HG03460 (cell line): ENCODE results near the gene CPSF6.
"Not testable (repeated sequence)": the region's sequence is repeated elsewhere in the genome, so short reads cannot be mapped to it uniquely, and the experiment has no call there.

Source experiments
- ATAC-seq: cut with Tn5 transposase; IDR thresholded peaks from one replicate; pipeline ENCODE4 v1.9.1; 2021; ENCODE audit not compliant: unreplicated experiment

The CPSF6 gene, protein sequence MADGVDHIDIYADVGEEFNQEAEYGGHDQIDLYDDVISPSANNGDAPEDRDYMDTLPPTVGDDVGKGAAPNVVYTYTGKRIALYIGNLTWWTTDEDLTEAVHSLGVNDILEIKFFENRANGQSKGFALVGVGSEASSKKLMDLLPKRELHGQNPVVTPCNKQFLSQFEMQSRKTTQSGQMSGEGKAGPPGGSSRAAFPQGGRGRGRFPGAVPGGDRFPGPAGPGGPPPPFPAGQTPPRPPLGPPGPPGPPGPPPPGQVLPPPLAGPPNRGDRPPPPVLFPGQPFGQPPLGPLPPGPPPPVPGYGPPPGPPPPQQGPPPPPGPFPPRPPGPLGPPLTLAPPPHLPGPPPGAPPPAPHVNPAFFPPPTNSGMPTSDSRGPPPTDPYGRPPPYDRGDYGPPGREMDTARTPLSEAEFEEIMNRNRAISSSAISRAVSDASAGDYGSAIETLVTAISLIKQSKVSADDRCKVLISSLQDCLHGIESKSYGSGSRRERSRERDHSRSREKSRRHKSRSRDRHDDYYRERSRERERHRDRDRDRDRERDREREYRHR

DNA sequence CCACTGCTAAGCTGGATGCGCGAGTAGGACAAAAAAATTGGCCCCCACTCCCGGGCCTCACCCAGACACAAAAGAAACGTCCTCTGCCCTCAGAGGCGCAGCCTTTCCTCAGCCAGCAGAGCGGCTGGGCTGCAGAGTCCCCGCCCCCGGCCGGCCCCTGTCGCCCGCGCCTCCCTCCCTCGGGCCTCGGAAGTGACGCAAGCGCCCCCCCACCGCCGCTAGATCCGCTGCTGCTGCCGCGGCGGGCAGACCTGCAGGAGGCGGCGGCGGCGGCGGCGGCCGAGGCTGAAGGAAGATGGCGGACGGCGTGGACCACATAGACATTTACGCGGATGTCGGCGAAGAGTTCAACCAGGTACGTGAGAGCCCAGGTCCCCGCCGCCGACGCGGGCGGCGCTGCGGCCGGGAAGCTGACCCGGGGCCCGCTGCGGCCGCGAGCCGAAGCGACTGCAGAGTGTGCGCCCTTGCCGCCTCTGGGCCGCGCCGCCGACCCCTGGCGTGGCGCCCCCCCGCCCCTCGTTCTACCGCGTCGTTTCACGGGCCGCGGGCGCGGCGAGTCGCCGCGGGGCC is at the start of gene CPSF6:
TSS of gene CPSF6 (plus strand) at position 218 of the 570 bp plus-strand sequence. CDS start at position 296, 78 bp downstream.
- ATAC-seq, result peak; percentile 94

DNA sequence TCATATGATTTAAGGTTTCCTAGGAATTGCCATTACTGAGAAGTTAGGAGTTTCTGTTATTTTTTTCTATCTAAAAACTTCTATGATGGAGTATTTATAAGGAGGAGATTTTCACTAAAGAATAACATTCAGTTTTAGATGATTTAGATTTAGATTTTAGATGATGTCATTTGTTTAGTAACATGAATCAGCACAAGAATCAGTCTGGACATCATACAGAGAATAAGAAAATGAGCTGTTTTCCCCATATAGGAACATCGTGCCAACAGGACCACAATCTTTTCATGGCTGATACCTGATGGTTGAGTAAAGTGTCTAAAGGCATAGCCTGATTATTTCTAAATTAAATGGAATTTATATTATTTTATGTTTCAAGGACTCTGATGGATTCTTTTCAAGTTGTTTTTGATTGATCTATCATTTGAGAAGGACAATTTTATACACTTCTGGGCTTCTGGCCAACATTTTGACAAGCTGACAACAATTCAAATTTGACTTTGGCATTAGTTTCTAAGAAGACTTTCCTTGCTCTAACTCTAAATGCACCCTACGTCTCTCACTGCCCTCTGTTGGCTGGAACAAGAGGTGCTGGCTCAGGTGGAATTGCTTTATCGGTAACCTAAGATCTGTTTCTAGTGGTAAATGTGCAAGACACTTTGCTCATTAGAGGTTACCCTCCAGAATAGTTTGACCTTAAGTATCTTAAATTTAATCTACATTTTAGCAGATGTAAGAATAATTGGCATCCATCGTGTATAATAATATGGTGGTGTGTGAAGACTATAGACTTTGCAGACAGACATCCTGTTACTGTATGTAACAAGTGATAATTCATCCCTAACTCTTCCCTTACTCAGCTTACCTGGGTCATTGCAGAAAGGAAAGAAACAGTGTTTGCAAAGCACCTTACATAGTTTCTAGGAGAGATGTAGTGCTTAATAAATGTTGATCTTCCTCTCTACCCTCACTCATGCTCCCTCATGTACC is 42.8 kb upstream of the CPSF6 start:
- ATAC-seq, result no peak

DNA sequence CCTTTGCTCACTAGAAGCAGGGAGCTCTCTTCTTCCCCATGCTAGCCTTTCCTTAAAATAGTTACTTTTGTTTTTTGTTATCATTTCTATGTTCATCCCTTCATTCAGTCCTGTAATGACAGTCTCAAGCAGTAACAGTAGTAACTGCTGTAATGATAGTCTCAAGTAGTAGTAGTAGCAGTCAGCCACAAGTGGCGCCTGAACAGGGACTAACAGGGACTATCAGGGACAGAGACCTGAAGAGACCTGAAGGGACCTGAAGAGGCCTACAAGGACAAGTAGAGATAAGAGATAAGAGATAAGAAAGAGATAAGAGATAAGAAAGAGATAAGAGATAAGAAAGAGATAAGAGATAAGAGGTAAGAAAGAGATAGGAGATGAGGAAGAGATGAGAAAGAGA is 39.4 kb upstream of the CPSF6 start:
- ATAC-seq, result not testable (repeated sequence)

- no peak for ATAC-seq
Observed at GRCh38 chr12:69204191-69204590, 35.2 kb upstream of the CPSF6 start.

DNA sequence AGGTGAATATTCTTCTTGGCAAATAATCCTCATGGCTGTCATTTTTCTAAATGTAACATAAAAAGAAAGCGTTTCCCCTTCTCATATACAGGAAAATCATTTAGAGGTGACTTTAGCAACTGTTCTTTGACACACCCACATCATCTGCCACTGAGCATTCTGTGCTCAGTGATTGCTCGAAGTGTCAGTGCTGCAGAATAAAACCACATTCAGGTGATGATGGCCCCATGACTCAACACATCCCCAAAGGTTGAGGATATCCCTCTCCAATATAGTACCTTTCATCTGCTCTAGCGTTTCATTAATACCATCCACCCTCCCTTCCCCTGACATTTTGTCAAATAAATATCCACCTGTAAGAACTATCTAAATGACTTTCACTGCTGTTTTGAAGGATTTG is 28.7 kb upstream of the CPSF6 start:
- ATAC-seq, result no peak

DNA sequence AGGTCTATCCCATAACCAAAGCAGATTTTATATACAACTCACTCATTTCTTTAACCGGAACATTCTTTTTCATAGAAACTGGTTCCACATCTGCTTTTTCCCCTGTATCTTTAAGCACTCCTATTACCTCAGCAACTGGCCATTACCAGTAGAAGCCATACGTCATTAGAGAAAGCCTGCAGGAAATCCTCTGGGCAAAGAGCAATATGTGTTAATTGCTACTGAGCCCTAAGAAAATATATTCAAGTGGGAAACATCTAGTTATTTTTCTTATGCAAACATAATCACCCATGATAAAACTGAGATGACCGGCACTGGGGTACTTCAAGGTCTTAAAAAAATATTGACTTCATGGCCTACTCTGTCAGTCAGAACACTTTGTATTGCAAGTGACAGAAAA is 28.2 kb upstream of the CPSF6 start:
- no peak for ATAC-seq

DNA sequence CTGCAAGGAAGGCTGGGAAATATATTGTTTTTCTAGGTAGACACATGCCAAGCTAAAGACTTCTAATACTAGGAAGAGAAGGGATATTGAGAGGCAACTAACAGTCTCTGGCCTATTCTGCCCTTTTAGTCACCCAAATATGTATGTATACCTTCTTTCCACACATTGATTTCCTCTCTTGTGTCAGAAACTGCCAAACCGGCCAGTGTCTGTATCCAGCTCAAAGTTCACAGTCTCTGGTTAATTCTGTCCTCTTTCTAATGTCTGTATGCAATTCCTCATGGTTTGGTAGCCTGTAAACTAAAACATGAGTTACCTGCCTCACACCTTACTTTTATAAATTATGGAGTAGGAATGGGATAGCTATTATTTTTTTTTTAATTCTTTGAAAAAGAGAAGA is 25.2 kb upstream of the CPSF6 start:
- no peak for ATAC-seq

- no peak for ATAC-seq
Observed at GRCh38 chr12:69225251-69225910, 14.0 kb upstream of the CPSF6 start.

DNA sequence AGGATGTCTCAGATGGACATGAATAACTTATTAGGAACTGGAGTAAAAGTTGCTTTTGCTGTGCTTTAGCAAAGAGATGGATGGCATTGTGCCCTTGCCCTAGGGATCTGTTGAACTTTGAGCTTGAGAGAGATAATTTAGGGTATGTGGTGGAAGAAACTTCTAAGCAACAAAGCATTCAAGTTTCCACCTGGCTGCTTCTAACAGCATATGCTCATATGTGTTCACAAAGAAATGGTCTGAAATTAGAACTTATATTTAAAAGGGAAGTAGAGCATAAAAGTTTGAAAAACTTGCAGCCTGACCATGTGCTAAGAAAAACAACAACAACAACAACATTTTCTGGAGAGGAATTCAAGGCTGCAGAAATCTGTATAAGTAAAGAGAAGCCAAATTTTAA is 7.9 kb upstream of the CPSF6 start:
- ATAC-seq, result no peak

- ATAC-seq, result no peak
Observed at GRCh38 chr12:69238589-69239351, 599 bp upstream of the CPSF6 start.

DNA sequence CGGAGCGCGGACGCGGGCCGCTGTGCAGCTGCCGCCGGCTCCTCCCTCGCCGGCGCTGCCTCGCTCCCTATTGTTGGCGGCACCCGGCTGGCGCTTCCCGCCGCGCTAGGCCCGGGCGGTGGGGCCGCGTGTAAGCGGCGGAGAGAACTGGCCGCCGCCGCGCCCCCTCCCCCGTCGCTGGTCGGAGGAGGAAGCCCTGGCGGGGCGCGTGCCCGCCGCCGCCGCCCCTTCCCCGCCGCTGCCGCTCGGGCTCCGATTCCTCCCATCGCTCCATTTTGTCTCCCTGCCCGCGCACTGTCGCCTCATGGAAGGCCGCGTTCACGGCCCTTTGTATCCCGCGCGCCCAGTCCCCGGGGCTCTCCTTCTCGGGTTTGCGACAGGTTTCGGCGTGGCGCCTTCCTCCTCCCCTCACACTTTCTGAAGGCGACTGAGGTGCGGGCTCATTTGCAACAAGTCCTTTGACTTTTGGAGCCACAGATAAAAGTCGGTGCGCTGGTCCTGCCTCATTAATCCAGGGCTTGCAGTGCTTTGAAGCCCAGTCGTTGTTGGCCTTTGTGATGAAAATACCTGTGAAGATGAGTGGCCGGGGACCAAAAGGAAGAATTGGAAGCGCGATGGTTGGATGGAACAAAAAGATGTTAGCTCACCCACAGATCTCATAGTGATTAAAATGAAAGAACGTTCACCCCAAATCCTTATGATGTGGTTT is 707 bp downstream of the CPSF6 start:
- ATAC-seq, result peak; percentile 32

- ATAC-seq, result no peak
Observed at GRCh38 chr12:69240631-69240995, 1.2 kb downstream of the CPSF6 start.

GRCh38 chr12:69241438-69242092 is 2.2 kb downstream of the CPSF6 start:
- ATAC-seq, result no peak

DNA sequence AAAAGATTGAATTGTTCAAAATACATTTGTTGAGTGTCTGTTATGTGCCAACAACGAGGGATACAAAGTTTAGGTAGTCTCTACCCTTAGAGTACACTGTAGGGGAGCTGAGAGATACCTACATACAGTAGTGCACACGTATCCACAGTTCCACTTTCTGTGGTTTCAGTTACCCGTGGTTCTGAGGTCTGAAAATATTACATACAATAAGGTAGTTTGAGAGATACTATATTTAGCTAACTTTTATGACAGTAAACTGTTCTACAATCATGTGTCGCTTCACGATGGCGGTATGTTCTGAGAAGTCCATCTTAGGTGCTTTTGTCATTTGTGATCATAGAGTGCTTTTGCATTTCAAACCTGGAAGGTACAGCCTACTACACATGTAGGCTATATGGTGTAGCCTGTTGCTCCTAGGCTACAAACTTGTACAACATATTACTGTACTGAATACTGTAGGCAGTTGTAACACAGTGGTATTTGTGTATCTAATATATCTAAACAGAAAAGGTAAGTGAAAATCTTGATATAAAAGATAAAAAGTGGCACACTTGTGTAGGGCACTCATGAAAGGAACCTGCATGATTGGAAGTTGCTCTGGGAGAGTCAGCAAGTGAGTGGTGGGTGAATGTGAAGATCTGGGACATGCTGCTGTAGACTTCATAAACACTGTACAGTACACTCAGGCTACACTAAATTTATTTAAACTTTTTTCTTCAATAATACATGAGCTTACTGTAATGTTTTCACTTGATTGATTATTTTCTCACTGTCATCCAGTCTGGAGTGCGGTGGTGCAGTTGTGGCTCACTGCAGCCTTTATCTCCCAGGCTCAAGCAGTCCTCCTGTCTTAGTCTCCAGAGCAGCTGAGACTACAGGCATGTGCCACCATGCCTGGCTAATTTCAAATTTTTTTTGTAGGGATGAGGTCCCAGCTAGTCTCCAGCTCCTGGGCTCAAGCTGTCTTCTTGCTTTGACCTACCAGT is 4.0 kb downstream of the CPSF6 start:
- peak; percentile 31 for ATAC-seq

DNA sequence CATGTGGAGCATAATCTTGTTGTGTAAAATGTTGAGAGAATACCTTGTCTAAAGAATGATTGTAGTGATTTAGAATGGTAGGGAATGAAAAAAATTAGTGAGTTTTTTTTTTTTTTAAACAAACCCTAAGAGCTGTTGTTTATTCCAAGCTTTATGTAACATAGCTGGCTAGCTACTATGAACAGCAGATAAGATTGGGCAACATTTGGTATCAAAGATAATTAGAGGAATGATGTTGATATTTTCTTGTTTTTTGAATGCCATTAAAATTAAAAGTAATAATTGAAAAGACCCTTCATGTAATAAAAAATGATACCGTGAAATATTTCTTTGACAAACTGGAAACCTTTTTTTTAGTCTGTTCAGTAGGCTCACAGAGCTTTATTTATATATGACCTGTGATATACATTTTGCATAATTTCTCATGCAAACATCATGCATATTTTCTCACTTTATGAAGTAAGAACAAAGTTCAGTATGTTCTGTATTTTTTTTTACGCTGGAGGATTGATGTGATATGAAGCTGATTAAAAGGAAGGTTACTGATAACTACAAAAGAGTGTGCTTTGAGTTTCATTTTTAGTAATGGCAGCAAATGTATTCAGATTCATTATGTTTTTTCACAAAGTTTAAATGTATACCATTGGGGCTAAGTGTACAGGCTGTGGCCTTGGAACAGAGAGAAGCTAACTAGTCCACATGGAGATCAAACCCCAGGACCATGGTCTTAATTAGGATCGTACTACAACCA is 8.1 kb downstream of the CPSF6 start:
- ATAC-seq, result no peak

- no peak for ATAC-seq
Observed at GRCh38 chr12:69252033-69252432, 12.7 kb downstream of the CPSF6 start.

DNA sequence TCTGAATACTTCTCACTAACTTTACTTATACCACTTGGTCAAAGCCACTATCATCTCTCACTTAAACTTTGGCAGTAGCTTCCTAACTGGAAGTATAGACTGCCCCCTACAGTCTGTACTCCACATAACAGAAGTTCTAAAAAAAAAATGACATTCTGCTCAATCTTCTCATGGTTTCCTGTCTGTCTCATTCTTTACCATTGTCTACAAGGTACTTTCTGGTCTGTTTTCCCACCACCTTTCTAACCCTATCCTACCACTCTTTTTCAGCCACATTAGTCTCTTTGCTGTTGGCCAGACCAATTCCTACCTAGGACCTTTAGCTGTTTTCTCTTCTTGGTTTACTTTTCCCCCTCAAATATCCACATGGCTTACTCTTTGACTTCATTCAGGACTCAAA is 14.7 kb downstream of the CPSF6 start:
- peak; percentile 68 for ATAC-seq
